Naive thymus-derived CD8-positive, alpha-beta T cell (primary cell): ENCODE data around the gene UBASH3B. TPM values are rescaled to one million over a fixed set of nuclear protein-coding genes. Genes with fewer than 3 reads are reported as not detected.

Source experiments
- ATAC-seq, 2 donors: fragments of 150-1000 bp; cut with Tn5 transposase in 1 of 2; sonication (Bioruptor Pico), chemical (Tn5 transposase) in 1 of 2; 1 replicate in 1 of 2; 2 replicates in 1 of 2; pipeline ENCODE4 v1.10.0; 2021; ENCODE audit warnings: mild to moderate bottlenecking in 2 of 2, moderate library complexity in 2 of 2
- POLR2A ChIA-PET: fragments of 350-600 bp; sonication (Branson Sonifier 250); formaldehyde crosslinking; loops from one replicate; lab custom pipeline; 2021; ENCODE audit warnings: antibody characterized with exemption; lab: Charles Lee
- DNase-seq, 10 donors: peaks; one replicate each; pipeline versions ENCODE4 v3.0.0 to v3.0.0-alpha.2; 2020 to 2022
- H3K27ac Mint-ChIP-seq, 10 donors: one replicate each; pipeline ENCODE4 v1.8.0; 2020 to 2022; ENCODE audit warnings: mild to moderate bottlenecking in 10 of 10, mixed read lengths in 10 of 10, moderate library complexity in 4 of 10, inconsistent platforms in 1 of 10
- H3K27me3 Mint-ChIP-seq, 5 donors: one replicate each; pipeline ENCODE4 v1.8.0; 2021 to 2022; ENCODE audit warnings: mixed read lengths in 5 of 5
- H3K36me3 Mint-ChIP-seq, 3 donors: one replicate each; pipeline ENCODE4 v1.8.0; 2020 to 2022; ENCODE audit warnings: mixed read lengths in 3 of 3, mild to moderate bottlenecking in 2 of 3, inconsistent platforms in 1 of 3
- H3K4me1 Mint-ChIP-seq, 4 donors: one replicate each; pipeline ENCODE4 v1.8.0; 2021 to 2022; ENCODE audit warnings: mixed read lengths in 4 of 4
- H3K4me3 Mint-ChIP-seq, 10 donors: one replicate each; pipeline ENCODE4 v1.8.0; 2020 to 2022; ENCODE audit warnings: mild to moderate bottlenecking in 10 of 10, mixed read lengths in 10 of 10, moderate library complexity in 6 of 10, inconsistent platforms in 1 of 10
- H3K9me3 Mint-ChIP-seq, 9 donors: one replicate each; pipeline ENCODE4 v1.8.0; 2020 to 2022; ENCODE audit warnings: mixed read lengths in 9 of 9, mild to moderate bottlenecking in 3 of 9, inconsistent platforms in 1 of 9, moderate library complexity in 1 of 9
- polyA plus RNA-seq, 3 donors: library from polyadenylated mRNA; unstranded; fragments of 300-500 nt; fragmentation: Illumina TruSeq; gene quantifications; one replicate each; pipeline ENCODE4 v1.2.3, GENCODE V29; 2021
- total RNA-seq, 8 experiments: library from RNA in 2 of 8; stranded (reverse) in 2 of 8; gene quantifications; one replicate each; pipeline ENCODE4 v1.2.3 and lab custom pipeline; 2021 to 2026

The UBASH3B gene
- total and polyA plus RNA-seq, 5 experiments from 2014 or later, result 6.8 to 35.2 (median 12.8) TPM

- DNase-seq (no peak), ATAC-seq (no peak)
- POLR2A ChIA-PET, result interaction anchor here (0.6 to 2.6 kb wide), 6 partner anchors 11 to 42 kb away, joined by 3 to 11 read pairs (median 4); no protein-coding TSS in a partner anchor
- peaks cover 0 to 6% (median 0%) of the 10 kb centered on the region in 3 donors for H3K36me3 Mint-ChIP-seq
- H3K27me3 Mint-ChIP-seq, result no peaks in the 10 kb centered on the region
- H3K4me1 Mint-ChIP-seq, result peaks cover 29 to 83% (median 65%) of the 10 kb centered on the region in 4 donors
- no peaks in the 10 kb centered on the region for H3K9me3 Mint-ChIP-seq
- peak overlapping the region in 5 of 10 donors; percentile 3 to 63 (median 27) for H3K27ac Mint-ChIP-seq
- no peak overlapping the region for H3K4me3 Mint-ChIP-seq
Measured at GRCh38 chr11:122711831-122712381, 56.4 kb downstream of the UBASH3B start.

DNA sequence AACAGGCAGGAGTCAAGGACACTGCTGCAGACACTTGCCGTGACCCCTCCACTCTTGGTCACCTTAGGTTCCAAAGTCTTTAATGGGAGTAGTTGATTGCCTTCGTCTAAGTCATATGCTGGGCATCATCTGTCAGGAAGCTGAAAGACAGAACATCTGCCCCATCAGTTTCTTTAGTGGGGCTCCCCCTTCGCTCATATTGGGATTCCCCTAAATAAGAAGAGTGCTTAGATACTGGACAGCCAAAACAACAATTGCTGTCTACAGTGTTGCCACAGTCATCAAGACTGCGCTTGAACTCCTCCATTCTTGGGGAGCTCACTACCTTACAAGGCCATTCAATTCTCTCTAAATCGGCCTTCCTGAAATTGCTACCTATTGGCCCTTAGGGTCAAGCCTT is 58.5 kb downstream of the UBASH3B start:
- DNase-seq, result no peak
- POLR2A ChIA-PET, result interaction anchor here (1.6 to 2.6 kb wide), 3 partner anchors 14 to 41 kb away, joined by 4 to 11 read pairs (median 7); no protein-coding TSS in a partner anchor
- H3K27me3 Mint-ChIP-seq, result no peaks in the 10 kb centered on the region
- peaks cover 0 to 6% (median 0%) of the 10 kb centered on the region in 3 donors for H3K36me3 Mint-ChIP-seq
- H3K9me3 Mint-ChIP-seq, result no peaks in the 10 kb centered on the region
- no peak for ATAC-seq
- peaks cover 25 to 93% (median 73%) of the 10 kb centered on the region in 4 donors for H3K4me1 Mint-ChIP-seq
- H3K27ac Mint-ChIP-seq, result peak overlapping the region in 4 of 10 donors; percentile 10 to 74 (median 36)
- peak overlapping the region in 1 of 10 donors; percentile 11 for H3K4me3 Mint-ChIP-seq

GRCh38 chr11:122714484-122714883 is 59.0 kb downstream of the UBASH3B start:
- Mint-ChIP-seq H3K27ac (peak overlapping the region in 4 of 10 donors; percentile 36 to 74 (median 42)), H3K4me1 (peaks cover 22 to 93% (median 73%) of the 10 kb centered on the region in 4 donors), H3K27me3 (no peaks in the 10 kb centered on the region), H3K4me3 (peak overlapping the region in 1 of 10 donors; percentile 11), H3K9me3 (no peaks in the 10 kb centered on the region), H3K36me3 (peaks cover 0 to 6% (median 0%) of the 10 kb centered on the region in 3 donors)
- ATAC-seq (no peak), DNase-seq (no peak)
- POLR2A ChIA-PET, result interaction anchor here (1.6 to 2.4 kb wide), 3 partner anchors 18 to 45 kb away, joined by 4 to 8 read pairs (median 7); no protein-coding TSS in a partner anchor

DNA sequence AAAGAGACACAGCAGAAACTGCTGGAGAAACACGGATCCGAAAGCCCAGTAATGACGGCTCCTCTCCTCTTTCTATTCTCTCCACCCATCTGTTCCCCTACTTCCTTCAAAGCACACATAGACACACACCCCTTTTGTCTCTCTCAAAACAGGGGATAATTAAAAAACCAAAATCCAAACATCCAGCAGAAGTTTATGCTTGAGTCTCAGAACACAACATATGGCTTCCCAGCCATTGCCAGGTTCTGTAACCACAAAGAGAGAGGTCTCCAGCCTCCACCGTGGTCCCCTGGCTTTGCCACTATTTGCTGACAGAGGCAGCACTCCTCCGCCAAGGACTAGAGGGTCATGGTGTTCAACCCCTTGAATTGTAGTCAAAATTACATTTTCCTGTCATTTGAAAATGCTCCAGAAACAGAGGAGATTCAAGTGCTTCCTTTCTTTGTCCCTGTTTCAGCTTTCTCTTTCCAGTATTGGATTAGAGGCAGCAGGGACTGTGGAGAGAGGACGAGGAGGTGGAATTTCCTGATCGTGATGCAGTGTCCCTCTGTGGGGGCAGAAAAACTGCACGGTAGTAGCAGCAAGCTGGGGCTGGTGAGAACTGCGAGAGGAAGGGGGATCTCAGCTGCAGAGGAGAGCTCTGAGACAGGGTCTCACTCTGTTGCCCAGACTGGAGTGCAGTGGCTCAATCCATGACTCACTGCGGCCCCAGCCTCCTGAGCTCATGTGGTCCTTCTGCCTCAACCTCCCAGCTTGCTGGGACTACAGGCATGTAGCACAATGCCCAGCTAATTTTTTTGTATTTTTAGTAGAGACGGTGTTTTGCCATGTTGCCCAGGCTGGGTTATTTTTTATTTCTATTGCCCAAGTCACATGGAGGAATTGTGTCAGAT is 60.3 kb downstream of the UBASH3B start:
- ATAC-seq, result no peak
- DNase-seq, result no peak
- peak overlapping the region in 8 of 10 donors; percentile 9 to 84 (median 56) for H3K4me3 Mint-ChIP-seq
- H3K27ac Mint-ChIP-seq, result peak overlapping the region; percentile 41 to 91 (median 85)
- peaks cover 29 to 96% (median 79%) of the 10 kb centered on the region in 4 donors for H3K4me1 Mint-ChIP-seq
- POLR2A ChIA-PET, result interaction anchor here (0.6 to 2.4 kb wide), 10 partner anchors 10 to 59 kb away, joined by 3 to 11 read pairs (median 6); no protein-coding TSS in a partner anchor
- peaks cover 0 to 6% (median 0%) of the 10 kb centered on the region in 3 donors for H3K36me3 Mint-ChIP-seq
- no peaks in the 10 kb centered on the region for H3K27me3 Mint-ChIP-seq
- H3K9me3 Mint-ChIP-seq, result no peaks in the 10 kb centered on the region

- peak in 8 of 10 donors; percentile 9 to 59 (median 32) for DNase-seq
- peaks cover 0 to 6% (median 0%) of the 10 kb centered on the region in 3 donors for H3K36me3 Mint-ChIP-seq
- peak; percentile 50 to 72 for ATAC-seq
- H3K4me3 Mint-ChIP-seq, result peak overlapping the region; percentile 30 to 84 (median 66)
- peaks cover 32 to 98% (median 78%) of the 10 kb centered on the region in 4 donors for H3K4me1 Mint-ChIP-seq
- no peaks in the 10 kb centered on the region for H3K9me3 Mint-ChIP-seq
- peak overlapping the region; percentile 43 to 94 (median 88) for H3K27ac Mint-ChIP-seq
- no peaks in the 10 kb centered on the region for H3K27me3 Mint-ChIP-seq
- POLR2A ChIA-PET, result interaction anchor here (0.7 to 2.4 kb wide), 9 partner anchors 10 to 61 kb away, joined by 3 to 11 read pairs (median 6); no protein-coding TSS in a partner anchor
Measured at GRCh38 chr11:122717264-122717867, 61.8 kb downstream of the UBASH3B start.

- DNase-seq, result no peak
- POLR2A ChIA-PET, result interaction anchor here (0.5 to 4.5 kb wide), 5 partner anchors 23 to 46 kb away, joined by 4 to 28 read pairs (median 4); no protein-coding TSS in a partner anchor
- H3K4me3 Mint-ChIP-seq, result peak overlapping the region in 2 of 10 donors; percentile 2 to 7
- ATAC-seq, result no peak
- peaks cover 46 to 98% (median 91%) of the 10 kb centered on the region in 4 donors for H3K4me1 Mint-ChIP-seq
- H3K27me3 Mint-ChIP-seq, result no peaks in the 10 kb centered on the region
- H3K36me3 Mint-ChIP-seq, result no peaks in the 10 kb centered on the region
- H3K9me3 Mint-ChIP-seq, result no peaks in the 10 kb centered on the region
- H3K27ac Mint-ChIP-seq, result peak overlapping the region in 8 of 10 donors; percentile 7 to 65 (median 33)
Measured at GRCh38 chr11:122720107-122720881, 64.8 kb downstream of the UBASH3B start.

DNA sequence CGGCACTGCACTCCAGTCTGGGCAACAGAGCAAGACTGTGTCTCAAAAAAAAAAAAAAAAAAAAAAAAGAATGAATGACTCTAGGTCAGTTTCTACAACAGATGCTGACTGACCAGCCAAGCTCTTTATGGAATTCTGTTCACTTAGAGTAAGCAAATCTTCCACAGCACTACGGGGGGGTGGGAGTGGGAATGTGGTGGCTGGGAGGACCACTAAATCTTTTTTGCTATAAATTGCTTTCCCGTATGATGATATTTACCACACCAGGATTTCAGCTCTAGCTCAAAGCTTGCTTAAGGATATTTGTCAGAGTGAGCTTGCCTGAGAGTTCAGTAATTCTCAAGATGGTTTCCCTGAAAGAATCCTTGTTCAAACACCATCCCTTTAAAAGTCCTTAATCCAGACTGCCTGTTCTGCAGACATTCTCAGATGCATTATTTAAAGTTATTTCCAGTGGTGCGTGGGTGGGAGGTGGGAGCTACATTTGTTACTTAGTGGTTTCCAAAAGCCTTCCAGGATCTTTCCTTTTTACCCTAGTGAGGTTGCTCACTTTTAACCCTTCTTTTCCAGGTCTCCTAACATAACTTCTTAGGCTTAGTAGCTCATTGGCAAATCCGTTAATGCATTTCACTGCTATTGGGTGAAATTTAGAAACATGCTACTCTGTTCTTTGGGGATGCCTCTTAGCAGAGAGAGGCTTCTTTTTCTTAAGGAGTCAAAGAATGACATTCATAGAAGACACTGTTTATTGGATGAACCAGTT is 65.9 kb downstream of the UBASH3B start:
- H3K27ac Mint-ChIP-seq, result peak overlapping the region in 8 of 10 donors; percentile 12 to 92 (median 66)
- peaks cover 41 to 96% (median 85%) of the 10 kb centered on the region in 4 donors for H3K4me1 Mint-ChIP-seq
- peak overlapping the region in 6 of 10 donors; percentile 47 to 81 (median 60) for H3K4me3 Mint-ChIP-seq
- ATAC-seq (no peak), DNase-seq (no peak)
- no peaks in the 10 kb centered on the region for H3K27me3 Mint-ChIP-seq
- no peaks in the 10 kb centered on the region for H3K36me3 Mint-ChIP-seq
- POLR2A ChIA-PET, result interaction anchor here (0.9 to 4.5 kb wide), 11 partner anchors 11 to 65 kb away, joined by 3 to 28 read pairs (median 6); no protein-coding TSS in a partner anchor
- no peaks in the 10 kb centered on the region for H3K9me3 Mint-ChIP-seq

DNA sequence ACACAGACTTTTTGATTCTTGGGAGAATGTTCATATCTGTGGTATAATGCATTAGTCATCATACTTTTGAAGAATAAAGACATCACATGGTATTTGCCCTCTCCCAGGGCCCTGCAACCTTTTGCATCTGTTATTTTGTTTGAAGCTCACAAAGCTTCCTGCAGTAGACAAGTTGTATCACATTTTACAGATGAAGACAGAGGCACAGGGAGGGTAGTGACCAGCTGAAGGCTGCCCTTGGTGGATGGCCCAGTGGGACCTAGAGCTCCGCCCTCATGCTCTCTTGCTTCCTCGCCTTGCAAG is 66.4 kb downstream of the UBASH3B start:
- Mint-ChIP-seq H3K4me1 (peaks cover 38 to 96% (median 85%) of the 10 kb centered on the region in 4 donors), H3K4me3 (peak overlapping the region in 9 of 10 donors; percentile 26 to 81 (median 61)), H3K9me3 (no peaks in the 10 kb centered on the region), H3K36me3 (no peaks in the 10 kb centered on the region), H3K27ac (peak overlapping the region; percentile 11 to 92 (median 80)), H3K27me3 (no peaks in the 10 kb centered on the region)
- peak in 3 of 10 donors; percentile 30 to 69 (median 30) for DNase-seq
- POLR2A ChIA-PET, result interaction anchor here (0.9 to 4.5 kb wide), 12 partner anchors 11 to 66 kb away, joined by 3 to 28 read pairs (median 6); no protein-coding TSS in a partner anchor
- ATAC-seq, result peak; percentile 71 to 80

DNA sequence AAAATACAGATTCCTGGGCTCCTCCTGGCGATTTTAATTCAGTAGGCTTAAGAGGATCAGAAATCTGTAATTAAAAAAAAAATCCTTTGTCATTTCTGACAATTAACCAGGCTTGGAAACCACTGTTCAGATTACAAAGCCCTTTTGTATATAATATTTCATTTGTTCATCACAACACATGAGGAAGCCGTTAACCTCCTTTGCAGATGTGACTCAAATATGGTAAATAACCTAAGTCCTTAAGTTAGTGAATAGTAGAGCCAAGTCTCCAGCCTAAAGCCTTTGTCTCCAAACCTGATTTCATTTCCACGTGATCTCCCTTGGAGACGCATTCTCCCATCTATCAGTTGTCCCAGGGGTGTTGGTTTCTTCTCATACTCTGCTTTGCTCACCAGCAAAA is 67.6 kb downstream of the UBASH3B start:
- no peaks in the 10 kb centered on the region for H3K9me3 Mint-ChIP-seq
- peaks cover 46 to 96% (median 85%) of the 10 kb centered on the region in 4 donors for H3K4me1 Mint-ChIP-seq
- DNase-seq (no peak), ATAC-seq (no peak)
- peak overlapping the region in 9 of 10 donors; percentile 1 to 92 (median 83) for H3K27ac Mint-ChIP-seq
- no peaks in the 10 kb centered on the region for H3K36me3 Mint-ChIP-seq
- peak overlapping the region in 9 of 10 donors; percentile 10 to 55 (median 31) for H3K4me3 Mint-ChIP-seq
- POLR2A ChIA-PET, result interaction anchor here (0.7 to 4.5 kb wide), 7 partner anchors 10 to 48 kb away, joined by 3 to 28 read pairs (median 8); no protein-coding TSS in a partner anchor
- no peaks in the 10 kb centered on the region for H3K27me3 Mint-ChIP-seq

GRCh38 chr11:122723576-122723975 is 68.1 kb downstream of the UBASH3B start:
- H3K36me3 Mint-ChIP-seq, result no peaks in the 10 kb centered on the region
- POLR2A ChIA-PET, result interaction anchor here (0.7 to 4.5 kb wide), 7 partner anchors 9 to 31 kb away, joined by 3 to 28 read pairs (median 4); no protein-coding TSS in a partner anchor
- H3K27me3 Mint-ChIP-seq, result no peaks in the 10 kb centered on the region
- no peak for ATAC-seq
- H3K27ac Mint-ChIP-seq, result peak overlapping the region in 9 of 10 donors; percentile 2 to 92 (median 67)
- no peaks in the 10 kb centered on the region for H3K9me3 Mint-ChIP-seq
- no peak for DNase-seq
- peak overlapping the region in 9 of 10 donors; percentile 10 to 55 (median 31) for H3K4me3 Mint-ChIP-seq
- H3K4me1 Mint-ChIP-seq, result peaks cover 47 to 96% (median 85%) of the 10 kb centered on the region in 4 donors
